KOPT-K1 (cell line): ENCODE measurements around the gene MRPS15.

Experiments used
- H3K27ac ChIP-seq: fragments of 200-600 bp; sonication (generic); 2 replicates; pipeline ENCODE4 v1.5.1; 2016; ENCODE audit warnings: antibody characterized with exemption, mild to moderate bottlenecking, low read depth, low read length; ENCODE audit not compliant: poor library complexity, severe bottlenecking
- H3K36me3 ChIP-seq: fragments of 200-600 bp; sonication (generic); 2 replicates; pipeline ENCODE4 v1.5.1; 2017; ENCODE audit warnings: antibody characterized with exemption, mild to moderate bottlenecking, low read length, moderate library complexity; ENCODE audit not compliant: insufficient read depth
- H3K9me3 ChIP-seq: fragments of 200-600 bp; sonication (generic); 2 replicates; pipeline ENCODE4 v1.5.1; 2017; ENCODE audit warnings: antibody characterized with exemption, low read length, mild to moderate bottlenecking; ENCODE audit not compliant: insufficient read depth, poor library complexity, severe bottlenecking

MRPS15 gene

DNA sequence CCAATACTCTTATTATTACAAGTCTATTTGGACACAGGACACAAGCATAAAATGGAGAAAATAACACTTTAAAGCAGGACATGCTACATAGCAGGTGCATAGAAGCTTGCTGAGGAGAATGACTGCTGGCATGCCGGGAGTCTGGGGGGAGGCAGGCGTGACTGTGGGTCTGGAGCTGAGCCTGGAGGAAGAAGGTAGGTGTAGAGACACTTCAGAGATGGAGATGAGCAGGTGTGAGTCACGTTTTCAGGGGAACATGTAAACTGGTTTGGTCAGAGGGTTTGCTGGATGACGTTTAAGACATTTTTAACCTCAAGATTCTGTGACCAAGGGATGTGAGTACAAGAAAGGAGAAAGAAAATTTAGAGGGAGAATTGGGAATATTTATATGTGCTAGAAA lies 38.4 kb downstream of the MRPS15 start:
- no peaks in the 10 kb centered on the region for H3K9me3 ChIP-seq
- no peaks in the 10 kb centered on the region for H3K36me3 ChIP-seq
- no peak overlapping the region for H3K27ac ChIP-seq

DNA sequence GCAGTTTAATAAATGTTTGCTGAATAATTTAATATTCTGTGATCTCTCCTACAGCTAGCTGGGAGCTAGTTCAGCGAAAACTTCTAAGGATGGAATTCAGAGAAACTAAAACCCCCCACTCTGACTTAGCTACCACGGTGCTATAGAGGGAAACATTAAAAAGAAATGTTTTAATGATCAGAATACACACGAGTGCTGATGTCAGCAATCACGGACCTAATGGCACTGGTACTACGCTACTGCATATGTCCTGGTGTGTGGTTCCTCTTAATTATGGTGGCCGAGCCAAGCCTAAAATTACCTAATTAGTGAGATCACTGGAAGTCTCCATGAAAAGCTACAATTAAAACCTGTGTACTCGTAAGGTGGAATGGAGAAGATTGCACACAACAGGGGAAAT lies 42.5 kb downstream of the MRPS15 start:
- Histone ChIP-seq H3K36me3 (no peaks in the 10 kb centered on the region), H3K27ac (no peak overlapping the region), H3K9me3 (no peaks in the 10 kb centered on the region)

DNA sequence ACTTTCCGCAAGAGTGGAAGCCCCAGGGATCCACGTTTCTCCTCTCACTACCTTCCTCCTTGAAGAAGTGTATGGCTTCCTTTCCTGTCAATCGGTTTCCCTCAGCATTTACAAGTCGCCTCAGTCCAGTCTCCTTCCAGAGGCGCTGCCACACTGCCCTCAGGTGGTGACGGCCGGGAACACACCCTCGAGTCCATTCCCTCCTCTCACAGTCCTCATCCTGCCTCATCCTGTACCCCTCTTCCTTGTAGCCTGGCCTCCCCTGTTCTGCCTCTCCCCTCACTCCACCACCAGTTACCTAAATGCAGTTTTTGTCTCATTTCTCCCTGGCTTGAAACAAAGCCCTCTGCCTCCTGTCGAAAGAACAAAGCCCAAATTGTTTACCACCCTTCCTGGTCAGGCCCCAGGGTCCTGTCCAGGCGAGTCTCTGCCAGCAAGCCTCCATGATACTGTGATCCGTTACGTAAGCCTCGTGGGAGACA lies 43.3 kb downstream of the MRPS15 start:
- H3K9me3 ChIP-seq = no peaks in the 10 kb centered on the region
- H3K36me3 ChIP-seq = no peaks in the 10 kb centered on the region
- no peak overlapping the region for H3K27ac ChIP-seq

DNA sequence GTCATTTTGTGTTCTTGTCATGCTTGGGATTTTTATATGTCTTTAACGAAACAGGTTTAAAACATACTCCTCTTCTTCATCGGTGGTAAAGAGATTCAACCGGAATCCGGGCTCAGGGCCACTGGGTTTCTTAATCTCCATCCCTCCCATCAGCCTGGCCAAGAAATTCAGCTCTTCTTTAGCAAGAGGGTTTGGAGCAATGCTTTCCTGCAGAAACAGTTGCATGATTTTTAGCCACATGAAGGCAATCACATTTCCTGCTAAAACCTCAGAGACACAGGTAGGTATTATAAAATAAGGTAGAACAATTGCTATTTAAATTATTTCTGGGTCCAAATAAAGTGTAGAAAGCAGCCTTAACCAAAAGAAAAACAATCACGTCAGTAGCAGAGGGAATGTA lies 43.8 kb downstream of the MRPS15 start:
- Histone ChIP-seq H3K9me3 (no peaks in the 10 kb centered on the region), H3K36me3 (no peaks in the 10 kb centered on the region), H3K27ac (no peak overlapping the region)

DNA sequence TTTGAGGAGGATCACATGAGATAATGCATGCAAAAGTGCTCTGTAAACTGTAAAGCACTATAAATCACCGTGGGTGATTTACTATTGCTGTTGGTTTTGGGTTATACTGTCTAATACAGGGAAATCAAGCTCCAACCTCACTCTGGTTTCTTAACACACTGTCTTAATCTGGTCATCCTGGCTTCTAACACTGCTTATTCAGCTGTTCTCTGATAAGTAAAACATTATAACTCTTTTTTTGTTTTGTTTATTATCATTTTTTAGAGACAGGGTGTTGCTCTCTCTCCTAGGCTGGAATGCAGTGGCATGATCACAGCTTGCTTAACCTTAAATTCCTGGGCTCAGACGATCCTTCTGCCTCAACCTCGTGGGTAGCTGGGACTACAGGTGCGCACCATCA lies 44.6 kb downstream of the MRPS15 start:
- Histone ChIP-seq H3K36me3 (no peaks in the 10 kb centered on the region), H3K27ac (no peak overlapping the region), H3K9me3 (no peaks in the 10 kb centered on the region)

DNA sequence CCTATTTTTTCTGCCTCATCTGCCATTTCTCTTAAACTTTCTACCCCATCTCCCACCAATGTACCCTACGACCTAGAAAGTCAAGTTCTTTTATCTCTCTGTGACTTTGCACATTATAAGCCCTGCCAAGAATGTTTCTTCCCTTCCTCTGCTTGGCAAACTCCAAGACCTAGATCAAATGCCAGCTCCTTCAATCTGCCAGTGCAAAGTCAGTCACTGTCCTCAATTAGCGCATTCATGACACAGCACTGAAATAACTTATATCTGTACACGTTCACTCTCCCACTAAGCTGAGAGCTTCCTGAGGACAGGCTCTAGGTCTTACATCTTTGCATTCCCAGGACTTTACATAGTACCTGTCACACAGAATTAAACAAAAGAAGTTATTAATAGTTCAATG lies 45.0 kb downstream of the MRPS15 start:
- Histone ChIP-seq H3K27ac (no peak overlapping the region), H3K36me3 (no peaks in the 10 kb centered on the region), H3K9me3 (no peaks in the 10 kb centered on the region)

DNA sequence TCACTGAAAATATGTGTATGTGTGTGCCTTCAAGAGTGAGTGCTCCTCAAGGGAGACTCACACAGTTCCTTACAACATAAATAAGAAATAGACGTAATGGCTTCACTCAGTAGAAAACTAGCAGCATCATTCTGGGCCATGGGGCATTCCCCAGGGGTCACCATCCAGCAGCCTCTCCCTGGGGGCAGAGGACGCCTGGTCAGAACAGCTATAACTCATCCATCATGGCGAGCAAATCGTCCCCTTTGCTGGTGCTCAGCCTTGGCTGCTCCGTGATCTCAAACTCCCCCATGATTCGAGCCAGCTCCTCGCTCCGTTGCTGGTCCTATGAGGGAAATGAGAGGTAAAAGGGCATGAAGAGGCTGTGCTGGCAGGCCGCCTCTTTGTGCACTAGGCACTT lies 46.3 kb downstream of the MRPS15 start:
- Histone ChIP-seq H3K27ac (no peak overlapping the region), H3K36me3 (no peaks in the 10 kb centered on the region), H3K9me3 (no peaks in the 10 kb centered on the region)

DNA sequence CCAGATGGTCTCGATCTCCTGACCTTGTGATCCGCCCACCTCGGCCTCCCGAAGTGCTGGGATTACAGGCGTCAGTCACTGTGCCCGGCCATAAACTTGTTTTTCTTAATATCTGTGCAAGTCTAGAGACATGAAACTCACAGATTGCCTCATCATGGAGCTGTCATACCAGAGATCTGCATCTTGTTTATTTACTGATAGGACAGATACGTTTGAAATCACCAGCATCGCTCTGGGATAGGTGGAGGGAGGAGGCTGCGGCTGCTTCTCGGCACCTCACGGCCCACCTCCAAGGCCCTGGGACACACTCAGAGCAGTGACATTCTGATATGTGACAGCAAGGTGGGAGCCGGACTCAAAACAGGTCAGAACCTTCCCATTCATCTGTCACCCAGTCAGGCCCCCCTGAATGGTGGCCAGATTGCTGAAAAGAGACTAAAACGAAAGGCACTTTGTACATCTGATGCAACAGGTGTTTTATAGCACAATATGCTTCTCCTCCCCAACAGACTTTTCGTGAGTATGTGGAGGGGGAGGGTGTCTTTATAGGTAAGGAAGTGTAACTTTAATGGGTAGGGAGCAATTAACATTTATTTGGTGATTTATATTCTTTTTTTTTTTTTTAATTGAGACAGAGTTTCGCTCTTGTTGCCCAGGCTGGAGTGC lies 48.4 kb downstream of the MRPS15 start:
- peaks cover 4% of the 10 kb centered on the region for H3K9me3 ChIP-seq
- H3K27ac ChIP-seq = no peak overlapping the region
- no peaks in the 10 kb centered on the region for H3K36me3 ChIP-seq

DNA sequence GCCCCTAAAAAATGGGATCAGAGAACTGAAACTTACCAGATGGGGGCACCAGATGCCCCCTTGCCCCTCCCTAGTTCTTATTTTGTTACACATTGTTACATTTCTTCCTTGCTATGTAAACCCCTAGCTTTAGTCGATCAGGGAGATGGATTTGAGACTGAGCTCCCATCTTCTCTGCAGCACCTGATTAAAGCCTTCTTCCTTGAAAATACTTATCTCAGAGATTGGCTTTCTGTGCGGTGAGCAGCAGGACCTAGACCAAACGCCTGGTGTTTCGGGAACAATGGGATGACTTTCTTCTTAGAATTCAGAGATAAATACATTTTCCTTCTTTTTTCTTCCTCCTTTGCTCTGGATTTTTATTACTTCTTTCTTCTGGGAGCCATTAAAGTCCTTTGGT lies 49.8 kb downstream of the MRPS15 start:
- H3K36me3 ChIP-seq = no peaks in the 10 kb centered on the region

DNA sequence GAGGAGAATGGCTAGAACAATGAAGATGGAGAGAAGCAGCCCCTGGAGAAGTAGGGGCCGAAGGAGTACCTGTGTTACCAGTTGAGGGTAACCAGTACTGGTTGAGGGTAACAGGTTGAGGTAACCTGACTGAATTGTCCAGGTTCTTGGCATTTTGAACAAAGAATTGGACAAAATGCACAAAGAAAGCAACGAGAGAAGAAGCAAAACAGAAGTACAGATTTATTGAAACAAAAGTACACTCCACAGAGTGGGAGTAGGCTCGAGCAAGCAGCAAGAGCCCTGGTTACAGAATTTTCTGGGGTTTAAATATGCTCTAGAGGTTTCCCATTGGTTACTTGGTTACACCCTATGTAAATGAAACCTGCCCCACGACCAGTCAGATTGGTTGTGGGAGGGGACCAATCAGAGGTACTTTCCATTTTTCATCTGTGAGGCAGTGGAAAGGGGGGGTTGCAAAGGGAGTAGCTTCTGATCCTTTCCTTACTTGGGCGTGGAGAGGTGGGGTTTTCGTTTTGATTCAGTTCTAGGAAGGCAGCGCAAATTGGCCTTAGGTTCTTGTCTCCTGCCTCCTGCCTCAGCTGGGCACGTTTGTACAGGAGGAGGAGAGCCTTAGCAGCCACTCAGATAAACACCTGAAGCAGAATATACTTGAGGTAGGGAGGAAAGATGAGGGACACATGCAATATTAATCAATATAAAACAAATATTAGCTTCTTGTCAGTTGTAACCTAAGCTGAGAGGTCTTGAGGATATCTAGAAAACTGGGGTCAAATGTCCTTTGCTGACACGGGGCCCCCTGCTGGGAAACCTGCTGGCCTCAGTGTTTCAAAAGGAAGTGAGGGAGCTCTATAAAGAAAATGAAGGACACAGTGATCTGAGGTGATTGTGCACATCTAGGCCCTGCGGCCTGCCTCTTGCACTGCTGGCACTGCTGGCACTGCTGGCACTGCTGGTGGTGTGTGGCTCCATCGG lies 52.2 kb downstream of the MRPS15 start:
- Histone ChIP-seq H3K9me3 (peaks cover 4% of the 10 kb centered on the region), H3K36me3 (no peaks in the 10 kb centered on the region), H3K27ac (no peak overlapping the region)

More for the DNA sequence above, 49.8 kb downstream of the MRPS15 start:
- H3K27ac ChIP-seq = no peak overlapping the region
- peaks cover 4% of the 10 kb centered on the region for H3K9me3 ChIP-seq

DNA sequence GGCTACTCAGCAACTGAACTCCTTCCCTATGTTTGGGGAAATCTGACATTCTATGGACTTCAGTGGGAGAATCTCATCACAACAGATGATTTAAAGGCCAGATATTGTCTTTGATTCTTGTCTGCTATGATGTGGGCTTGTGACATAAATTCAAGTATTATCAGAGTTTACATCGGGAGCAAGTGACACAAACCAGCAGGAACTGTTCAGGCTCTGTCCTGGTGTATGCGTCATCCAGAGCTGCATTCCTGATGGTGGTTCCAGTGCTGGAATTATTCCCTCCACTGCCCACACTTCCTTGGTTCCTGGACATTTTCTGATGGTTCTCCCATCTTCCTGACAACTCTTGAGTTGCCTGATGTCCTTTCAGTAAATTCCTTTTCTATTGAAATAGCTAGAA lies 55.7 kb downstream of the MRPS15 start:
- H3K9me3 ChIP-seq = peaks cover 4% of the 10 kb centered on the region
- H3K27ac ChIP-seq = no peak overlapping the region
- H3K36me3 ChIP-seq = no peaks in the 10 kb centered on the region

DNA sequence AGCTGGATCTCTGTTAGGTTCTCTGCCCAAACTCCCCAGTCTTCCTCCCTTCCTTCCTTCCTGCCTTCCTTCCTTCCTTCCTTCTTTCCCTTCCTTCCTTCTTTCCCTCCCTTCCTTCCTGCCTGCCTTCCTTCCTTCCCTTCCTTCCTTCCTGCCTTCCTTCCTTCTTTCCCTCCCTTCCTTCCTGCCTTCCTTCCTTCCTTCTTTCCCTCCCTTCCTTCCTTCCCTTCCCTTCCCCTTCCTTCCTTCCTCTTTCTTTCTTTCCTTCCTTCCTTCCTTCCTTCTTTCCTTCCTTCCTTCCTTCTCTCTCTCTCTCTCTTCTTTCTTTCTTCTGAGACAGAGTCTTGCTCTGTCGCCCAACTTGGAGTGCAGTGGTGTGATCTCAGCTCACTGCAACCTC lies 57.7 kb downstream of the MRPS15 start:
- Histone ChIP-seq H3K27ac (no peak overlapping the region), H3K36me3 (no peaks in the 10 kb centered on the region), H3K9me3 (peaks cover 2% of the 10 kb centered on the region)
